ENCODE data around the gene TICAM1.
"Not testable (repeated sequence)": the region's sequence is repeated elsewhere in the genome, so short reads cannot be mapped to it uniquely, and the experiment has no call there.

The TICAM1 gene

DNA sequence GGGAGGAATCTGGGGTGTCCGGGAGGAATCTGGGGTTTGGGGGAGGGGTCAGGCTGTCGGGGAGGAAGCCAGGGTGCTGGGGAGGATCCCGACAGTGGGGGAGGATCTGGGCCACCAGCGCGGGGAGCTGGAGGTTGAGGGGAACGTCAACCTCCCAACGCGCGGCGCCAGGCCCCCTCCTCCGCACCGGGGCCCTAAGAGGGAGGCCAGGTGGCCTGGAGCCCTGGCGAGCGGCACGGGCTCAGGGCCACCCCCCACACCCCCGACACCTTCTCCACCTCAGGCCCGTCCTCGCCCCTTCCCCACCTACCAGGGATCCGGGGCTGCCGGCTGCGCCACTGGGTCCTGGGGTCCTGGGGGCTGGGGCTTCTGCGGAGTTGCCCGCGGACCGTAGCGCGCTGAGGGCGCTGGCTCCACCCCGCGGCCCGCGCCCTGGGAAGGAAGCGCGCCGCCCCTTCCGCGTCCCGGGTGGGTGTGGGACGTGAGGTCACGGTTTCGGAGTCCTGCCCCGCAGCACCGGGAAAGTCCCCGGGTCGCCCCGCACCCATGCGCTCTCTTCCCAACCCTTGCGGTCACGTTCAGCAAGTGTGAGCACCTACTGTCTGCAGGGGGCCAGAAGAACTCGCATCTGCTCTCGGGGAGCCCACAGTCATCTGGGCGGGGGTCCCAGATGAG, at the start of gene TICAM1:
Gene TICAM1 (minus strand): TSS at position 409 of the 675 bp plus-strand sequence. CDS start 13,335 bp downstream, outside the sequence.
- DNase-seq, result peak; percentile 40

DNA sequence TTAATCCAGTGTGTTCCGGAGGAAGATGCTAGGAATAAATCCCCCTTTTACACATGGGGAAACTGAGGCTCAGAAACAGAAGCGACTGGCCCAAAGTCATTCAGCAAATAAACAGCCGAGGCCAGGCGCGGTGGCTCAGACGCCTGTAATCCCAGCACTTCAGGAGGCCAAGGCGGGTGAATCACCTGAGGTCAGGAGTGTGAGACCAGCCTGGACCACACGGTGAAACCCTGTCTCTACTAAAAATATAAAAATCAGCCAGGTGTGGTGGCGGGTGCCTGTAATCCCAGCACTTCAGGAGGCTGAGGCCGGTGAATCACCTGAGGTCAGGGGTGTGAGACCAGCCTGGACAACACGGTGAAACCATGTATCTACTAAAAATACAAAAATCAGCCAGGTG, 47.5 kb upstream of the TICAM1 start:
- no peak for DNase-seq

DNA sequence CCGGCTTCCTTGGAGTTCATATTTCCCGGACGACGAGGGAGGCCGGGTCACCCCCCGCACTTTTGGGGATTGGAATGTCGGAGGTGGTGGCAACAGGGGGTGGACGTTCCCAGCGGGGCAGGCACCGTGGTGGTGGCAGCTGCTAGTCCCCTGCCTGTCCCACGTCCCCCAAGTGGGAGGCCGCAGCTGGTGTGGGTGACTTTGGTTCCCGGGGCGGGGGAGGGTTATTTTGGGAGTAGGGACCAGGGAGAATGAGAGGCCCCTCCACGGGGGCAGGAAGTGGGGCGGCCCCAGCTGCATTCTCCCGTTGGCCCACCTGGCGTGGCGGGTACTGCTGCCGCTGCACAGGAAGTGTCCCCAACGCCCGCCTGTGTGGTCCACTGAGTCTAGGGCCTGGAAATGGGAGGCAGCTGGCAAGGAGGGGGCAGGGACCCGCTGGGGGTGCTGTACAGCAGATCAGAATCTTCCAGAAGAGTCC, 47.0 kb upstream of the TICAM1 start:
- DNase-seq, result no peak

DNA sequence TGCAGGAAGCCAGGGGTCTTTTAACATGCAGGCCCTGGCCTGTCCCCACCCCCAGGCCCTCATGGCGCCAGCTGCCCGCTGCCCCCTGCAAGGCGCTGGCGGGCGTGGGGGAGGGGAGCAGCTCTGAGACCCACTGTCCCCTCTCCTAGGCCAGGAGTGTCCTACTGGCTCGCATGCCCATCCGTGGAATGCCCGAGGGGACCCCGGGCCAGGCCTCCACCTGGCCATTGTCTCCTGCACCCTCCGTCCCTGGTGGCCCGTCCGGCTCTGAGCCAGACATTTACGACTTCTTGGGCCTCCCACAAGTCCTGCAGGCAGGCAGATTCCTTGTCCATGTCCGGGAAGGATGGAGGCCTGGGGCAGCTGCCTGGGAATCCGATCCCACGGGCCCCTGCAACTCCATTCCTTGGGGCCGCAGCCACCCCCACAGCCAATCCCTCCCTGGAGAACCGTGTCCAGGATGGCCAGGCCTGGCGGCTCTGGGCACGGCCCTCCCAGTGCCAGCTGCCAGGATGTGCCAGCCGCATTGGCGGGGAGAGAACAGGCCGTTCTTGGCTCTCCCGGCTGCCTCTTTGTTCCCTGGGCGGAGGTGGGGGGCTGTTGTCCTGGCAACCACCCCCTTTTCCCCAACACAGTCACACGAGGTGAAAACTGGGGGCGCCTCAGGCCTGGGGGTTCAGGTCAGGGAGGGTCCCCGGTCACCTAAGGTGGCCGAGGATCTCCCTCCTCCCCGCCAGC, 46.4 kb upstream of the TICAM1 start:
- DNase-seq, result no peak

DNA sequence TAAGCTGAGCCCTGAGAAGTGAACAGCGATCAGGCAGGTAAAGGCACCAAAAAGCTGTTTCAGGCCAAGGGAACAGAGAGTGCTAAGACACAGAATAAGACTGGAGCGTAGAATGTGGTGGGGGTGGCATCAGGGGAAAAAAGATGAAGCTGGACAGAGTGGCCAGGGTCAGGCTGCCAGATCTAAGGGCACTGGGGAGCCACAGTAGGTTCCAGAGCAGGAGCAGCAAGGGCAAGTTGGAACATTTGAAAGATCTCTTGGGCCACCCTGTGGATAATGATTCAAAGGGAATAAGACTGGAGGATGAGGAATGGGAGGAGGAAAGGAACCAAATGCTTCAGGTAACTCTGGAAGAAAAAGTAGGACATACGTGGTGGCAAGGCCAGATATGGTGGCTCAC, 42.4 kb upstream of the TICAM1 start:
- no peak for DNase-seq

DNA sequence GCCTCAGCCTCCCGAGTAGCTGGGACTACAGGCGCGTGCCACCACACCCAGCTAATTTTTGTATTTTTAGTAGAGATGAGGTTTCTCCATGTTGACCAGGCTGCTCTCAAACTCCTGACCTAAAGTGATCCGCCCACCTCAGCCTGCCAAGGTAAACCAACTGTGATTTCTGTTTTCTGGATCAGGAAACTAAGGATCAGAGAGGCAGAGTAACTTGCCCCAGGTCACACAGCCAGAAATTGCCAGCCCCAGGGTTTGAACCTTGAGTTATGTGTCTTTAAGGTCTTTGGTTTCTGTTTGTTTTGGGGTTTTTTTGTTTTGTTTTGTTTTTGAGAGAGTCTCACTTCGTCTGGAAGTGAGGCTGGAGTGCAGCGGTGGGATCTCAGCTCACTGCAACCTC, 40.2 kb upstream of the TICAM1 start:
- no peak for DNase-seq

DNA sequence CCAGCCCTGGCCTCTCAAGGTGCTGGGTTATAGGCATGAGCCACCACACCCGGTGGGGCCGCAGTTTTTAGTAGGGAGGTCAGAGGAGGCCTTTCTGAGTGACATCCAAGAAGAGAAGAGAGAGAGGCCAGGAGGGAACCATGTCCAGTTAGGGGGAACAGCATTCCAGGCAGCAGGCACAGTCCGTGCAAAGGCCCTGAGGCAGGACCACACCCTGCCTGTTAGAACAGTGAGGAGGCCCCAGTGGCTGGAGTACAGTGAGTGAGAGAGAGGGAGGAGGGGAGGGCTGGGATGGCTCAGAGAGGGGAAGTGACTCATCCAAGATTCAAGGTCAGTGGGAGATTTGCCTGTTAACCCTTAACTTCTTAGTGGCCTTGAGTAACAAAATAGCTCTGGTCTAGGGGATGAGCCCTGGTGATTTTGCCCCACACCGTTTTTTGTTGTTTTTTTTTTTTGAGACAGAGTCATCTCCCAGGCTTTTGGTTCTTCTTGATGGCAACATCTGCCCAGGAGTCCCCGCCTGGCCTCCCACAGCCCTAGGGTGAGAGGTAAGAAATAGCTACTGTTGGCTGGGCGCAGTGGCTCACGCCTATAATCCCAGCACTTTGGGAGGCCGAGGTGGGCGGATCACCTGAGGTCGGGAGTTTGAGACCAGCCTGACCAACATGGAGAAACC, 38.7 kb upstream of the TICAM1 start:
- DNase-seq, result no peak

DNA sequence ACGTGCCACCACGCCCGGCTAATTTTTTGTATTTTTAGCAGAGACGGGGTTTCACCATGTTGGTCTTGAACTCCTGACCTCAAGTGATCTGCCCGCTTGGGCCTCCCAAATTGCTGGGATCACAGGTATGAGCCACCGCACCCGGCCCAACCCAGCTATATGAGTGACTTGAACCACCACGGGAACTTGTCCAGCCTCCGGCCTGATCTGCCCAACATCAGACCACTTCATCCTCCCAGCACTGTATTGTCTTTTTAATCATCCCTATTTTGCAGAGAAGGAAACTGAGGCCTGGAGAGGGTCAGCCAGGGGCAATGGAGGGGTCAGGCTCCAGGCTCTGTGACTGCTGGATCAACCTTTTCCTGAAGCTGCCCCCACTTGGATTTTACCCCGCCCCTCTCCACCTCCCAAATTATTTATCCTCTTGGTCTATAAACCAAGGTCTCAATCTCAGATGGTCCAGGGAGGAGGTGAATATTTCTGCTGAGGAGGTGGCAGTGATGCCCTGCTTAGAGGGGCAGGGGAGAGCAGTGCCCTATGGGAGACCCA, 36.8 kb upstream of the TICAM1 start:
- DNase-seq, result no peak

DNA sequence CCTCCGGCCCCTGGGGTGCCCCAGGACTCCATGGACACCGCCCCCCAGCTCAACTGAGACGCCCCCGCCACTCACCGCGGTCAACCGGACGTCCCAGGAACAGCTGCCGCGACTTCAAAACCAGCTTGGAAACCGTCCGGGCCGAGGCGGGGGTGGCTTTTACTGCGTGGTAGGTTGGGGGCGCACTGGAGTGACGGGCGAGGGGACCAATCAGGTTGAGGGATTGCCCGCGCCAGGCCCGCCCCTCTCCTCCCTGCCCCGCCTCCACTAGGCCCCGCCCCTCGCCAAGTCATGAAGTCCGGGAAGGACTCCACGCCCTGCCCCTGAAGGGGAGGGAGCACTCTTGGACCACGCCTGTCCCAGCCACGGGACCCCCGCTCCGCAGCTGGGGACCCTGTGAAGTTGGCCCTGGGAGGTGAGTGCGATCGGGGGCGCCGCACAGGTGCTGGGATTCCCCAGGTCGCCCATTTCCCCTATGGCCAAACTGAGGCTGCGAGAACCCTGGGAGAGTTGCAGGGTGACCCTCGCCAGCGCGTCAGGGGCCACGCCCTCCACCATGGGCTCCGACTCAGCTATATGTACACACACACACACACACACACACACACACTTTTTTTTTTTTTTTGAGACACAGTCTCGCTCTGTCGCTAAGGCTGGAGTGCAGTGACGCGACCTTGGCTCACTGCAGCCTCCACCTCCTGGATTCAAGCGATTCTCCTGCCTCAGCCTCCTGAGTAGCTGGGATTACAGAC, 36.2 kb upstream of the TICAM1 start, which contains the start of gene PLIN3:
Gene PLIN3 (minus strand): TSS at position 134 of the 752 bp plus-strand sequence. CDS start 6,273 bp downstream, outside the sequence.
- DNase-seq, result peak; percentile 78

DNA sequence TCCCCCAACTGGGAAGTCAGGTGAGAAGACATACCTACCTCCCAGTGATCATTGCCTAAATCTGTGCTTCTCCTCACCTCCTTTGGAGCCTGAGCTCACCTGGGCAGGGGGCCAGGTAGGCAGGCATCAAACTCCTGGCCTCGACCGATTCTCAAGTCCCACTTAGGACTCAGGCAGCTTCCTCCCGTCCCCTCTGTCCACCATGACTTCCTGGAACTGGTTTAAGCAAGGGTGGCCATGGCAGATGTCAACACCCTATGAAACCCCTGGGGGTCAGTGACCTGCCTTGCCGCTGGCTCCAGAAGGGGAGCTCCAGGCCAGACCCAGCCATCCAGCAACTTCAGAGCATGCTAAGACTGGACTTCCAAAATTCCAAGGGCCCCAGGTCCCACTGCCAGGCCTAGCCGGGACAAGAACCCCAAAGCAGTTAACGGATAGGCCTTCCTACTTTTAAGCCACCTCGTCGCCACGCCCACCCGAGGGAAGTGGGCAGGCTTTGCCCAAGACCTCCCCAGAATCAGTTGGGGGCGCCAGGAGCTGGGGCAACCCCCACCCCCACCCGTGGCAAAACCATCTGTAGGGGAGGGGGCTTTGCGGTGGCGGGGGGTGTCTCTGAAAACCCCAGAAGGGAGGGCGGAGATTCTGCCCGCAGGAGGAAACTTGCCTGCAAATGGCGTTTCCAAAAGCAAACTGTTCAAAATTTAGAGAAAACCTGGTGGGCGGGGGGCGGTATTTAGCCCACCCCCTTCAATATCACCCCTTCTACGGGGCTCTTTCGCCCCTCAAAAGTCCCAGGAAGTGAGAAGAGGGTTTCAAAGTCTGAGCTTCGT, 35.3 kb upstream of the TICAM1 start:
- DNase-seq, result no peak

DNA sequence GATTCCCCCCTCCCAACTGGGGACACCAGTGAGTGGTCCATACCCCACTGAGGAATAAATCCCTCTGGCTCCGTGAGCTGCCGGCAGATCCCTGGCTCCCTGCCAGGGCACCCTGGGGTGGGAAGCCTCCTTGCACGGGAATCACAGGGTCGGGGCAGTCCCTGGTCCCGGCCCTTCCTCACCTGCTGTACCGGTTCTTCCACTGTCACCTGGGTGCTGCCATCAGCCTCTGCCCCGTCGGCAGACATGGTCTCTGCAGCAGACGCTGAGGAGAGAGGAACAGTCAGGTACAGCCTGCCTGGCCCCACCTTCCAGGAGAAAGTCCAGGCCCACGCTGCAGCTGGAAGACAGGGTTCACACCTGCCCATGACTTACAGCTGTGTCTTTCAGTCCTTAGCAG, 29.6 kb upstream of the TICAM1 start:
- DNase-seq, result peak; percentile 98

DNA sequence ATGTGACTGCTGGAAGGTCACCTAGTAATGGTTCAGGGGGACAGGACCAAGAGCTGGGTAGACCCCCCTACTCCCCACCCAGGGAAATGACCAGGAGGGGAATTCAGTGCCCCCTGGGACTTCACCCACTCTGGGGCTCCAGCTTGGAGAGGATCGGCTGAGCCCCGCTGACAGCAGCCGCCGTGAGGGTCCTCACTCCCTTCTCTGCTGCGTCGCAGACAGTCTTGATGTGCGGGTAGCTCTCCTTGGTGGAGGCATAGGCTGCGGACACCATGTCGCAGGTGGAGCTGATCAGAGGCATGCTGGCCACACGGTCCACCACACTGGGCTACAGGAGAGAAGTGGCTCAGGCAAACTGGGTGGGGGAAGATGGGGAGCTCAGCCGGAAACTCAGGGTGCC, 28.2 kb upstream of the TICAM1 start:
- DNase-seq, result no peak

DNA sequence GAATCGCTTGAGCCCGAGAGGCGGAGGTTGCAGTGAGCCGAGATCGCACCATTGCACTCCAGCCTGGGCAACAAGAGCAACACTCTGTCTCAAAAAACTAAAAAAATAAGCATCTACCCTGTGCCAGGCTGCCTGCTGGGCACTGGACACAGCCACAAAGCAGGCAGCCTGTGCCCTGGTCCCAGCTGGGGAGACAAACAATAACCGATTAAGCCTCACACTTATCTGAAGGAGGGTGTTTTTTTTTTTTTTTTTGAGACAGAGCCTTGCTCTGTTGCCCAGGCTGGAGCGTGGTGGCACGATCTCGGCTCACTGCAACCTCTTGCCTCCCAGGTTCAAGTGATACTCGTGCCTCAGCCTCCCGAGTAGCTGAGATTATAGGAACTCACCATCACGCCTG, 25.0 kb upstream of the TICAM1 start:
- DNase-seq, result not testable (repeated sequence)

DNA sequence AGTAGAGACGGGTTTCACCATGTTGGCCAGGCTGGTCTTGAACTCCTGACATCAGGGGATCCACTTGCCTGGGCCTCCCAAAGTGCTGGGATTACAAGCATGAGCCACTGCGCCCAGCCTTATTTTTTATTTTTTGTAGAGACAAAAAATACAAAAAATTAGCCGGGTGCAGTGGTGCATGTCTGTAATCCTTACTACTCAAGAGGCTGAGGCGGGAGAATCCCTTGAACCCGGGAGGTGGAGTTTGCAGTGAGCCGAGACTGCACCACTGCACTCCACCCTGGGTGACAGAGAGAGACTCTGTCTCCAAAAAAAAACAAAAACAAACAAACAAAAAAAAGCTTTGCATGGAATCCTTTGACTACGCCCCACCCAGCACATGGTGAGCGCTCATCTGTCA, 22.0 kb upstream of the TICAM1 start:
- DNase-seq, result not testable (repeated sequence)

DNA sequence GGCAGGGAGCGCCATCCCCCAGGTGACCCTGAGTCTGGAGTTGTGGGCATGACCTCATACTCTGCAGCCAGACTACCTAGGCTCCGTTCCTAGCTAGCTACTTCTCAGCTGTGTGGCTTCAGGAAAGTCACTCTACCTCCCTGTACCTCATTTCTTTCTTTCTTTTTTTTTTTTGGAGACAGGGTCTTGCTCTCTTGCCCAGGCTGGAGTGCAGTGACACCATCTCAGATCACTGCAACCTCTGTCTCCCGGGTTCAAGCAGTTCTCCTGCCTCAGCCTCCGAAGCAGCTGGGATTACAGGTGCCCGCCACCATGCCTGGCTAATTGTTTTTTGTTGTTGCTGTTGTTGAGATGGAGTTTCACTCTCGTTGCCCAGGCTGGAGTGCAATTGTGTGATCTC, 21.0 kb upstream of the TICAM1 start:
- no peak for DNase-seq

DNA sequence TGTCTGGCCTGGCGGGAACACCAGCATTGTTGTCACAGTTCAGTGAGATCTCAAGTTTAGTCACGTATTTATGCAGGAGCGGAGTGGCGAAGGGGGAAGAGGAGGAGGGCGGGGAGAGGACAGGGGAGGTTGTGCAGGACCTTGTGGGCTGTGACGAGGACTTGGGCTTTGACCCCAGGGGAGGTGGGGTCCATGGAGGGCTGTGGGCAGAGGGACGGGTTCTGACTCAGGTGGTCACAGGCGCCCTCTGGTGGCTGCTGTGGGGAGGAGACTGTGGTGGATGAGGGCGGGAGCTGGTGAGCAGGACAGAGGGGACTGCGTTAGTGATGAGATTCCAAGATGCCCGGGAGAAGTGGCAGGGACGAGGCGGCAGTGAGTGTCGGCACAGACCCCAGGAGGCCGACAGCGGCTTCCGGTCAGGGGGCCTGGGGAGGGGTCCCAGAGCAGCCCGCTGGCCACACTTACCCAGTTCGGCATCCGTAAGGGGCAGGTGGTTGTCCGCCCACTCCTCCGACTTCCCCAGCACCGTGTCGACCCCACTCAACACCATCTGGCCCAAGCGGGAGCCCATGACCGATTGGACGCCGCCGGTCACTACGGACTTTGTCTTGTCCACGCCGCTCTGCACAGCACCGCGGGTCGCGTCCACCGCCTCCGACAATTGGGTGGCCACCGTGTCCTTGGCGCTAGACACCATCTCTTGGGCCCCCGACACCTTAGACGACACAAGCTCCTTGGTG, 20.2 kb upstream of the TICAM1 start:
- DNase-seq, result peak; percentile 77

DNA sequence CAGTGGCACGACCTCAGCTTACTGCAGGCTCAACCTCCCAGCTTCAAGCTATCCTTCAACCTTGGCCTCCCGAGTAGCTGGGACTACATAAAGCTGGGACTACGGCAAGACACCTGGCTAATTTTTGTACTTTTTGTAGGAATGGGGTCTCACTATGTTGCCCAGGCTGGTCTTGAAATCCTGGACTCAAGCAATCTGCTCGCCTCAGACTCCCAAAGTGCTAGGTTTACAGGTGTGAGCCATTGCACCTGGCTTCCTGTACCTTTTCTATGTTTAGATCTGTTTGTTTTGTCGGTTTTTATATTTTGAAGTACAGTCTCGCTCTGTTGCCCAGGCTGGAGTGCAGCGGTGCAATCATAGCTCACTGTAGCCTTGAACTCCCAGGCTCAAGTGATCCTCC, 17.5 kb upstream of the TICAM1 start:
- peak; percentile 8 for DNase-seq

DNA sequence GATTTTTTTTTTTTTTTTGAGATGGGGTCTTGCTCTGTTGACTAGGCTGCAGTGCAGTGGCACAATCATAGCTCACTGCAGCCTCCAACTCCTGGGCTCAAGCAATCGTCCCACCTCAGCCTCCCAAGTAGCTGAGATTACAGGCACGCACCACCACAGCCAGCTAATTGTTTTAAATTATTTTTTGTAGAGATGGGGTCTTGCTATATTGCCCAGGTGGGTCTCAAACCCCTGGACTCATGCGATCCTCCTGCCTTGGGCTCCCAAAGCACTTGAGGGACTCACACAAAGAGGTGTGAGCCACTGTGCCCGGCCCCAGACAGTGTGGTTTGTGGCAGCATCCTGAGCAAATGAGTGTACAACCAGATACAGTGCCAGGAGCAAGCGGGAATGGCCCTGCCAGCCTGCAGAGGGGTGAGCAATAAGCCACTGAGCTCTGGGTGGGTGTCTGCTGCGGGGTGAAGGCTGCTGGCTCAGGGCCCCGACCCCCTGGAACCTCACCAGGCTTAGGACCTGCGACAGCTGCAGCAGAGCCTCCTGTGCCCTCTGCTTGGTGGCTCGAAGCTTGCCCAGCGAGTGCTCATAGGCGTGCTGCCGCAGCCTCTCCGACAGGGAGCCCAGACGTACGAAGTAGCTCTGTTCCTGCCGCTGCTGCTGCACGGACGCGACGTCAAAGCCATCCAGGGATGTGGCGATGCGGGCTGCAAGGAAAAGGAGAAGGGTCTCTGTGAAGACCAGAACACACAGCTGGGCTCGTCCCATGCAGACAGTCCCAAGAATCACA, 15.9 kb upstream of the TICAM1 start:
- no peak for DNase-seq

DNA sequence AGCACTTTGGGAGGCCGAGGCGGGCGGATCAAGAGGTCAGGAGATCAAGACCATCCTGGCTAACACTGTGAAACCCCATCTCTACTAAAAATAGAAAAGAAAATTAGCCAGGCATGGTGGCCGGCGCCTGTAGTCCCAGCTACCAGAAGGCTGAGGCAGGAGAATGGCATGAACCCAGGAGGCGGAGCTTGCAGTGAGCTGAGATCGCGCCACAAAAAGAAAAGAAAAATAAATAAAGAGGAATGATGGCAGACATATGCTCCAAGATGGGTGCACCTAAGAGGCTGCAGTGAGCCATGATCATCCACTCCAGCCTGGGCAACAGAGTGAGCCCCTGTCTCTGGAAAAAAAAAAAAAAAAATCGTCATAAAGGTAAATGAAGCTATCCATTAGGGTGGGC, 14.5 kb upstream of the TICAM1 start:
- DNase-seq, result not testable (repeated sequence)

Measured in NCI-H510A treated with DMSO at 0.1 percent for 48 hours (cell line).